ACC112 (cell line): ENCODE measurements around the gene P4HA1.
A peak's percentile ranks its signal among the peaks of the same experiment; 100 is the strongest.

Experiments used
- H2AFZ ChIP-seq: fragments of 200-600 bp; sonication (generic); one replicate; pipeline ENCODE4 v1.6.0; 2017; ENCODE audit warnings: antibody characterized with exemption, low read length; ENCODE audit not compliant: unreplicated experiment
- H3K27ac ChIP-seq: fragments of 200-600 bp; sonication (generic); 2 replicates; pipeline ENCODE4 v1.5.1; 2014; ENCODE audit warnings: low read depth, mild to moderate bottlenecking, antibody characterized with exemption, low read length, moderate library complexity
- H3K27me3 ChIP-seq: fragments of 200-600 bp; sonication (generic); 2 replicates; pipeline ENCODE4 v1.6.1; 2014; ENCODE audit warnings: mild to moderate bottlenecking, antibody characterized with exemption, low read length, moderate library complexity, mixed read lengths; ENCODE audit not compliant: insufficient read depth
- H3K36me3 ChIP-seq: fragments of 200-600 bp; sonication (generic); 2 replicates; pipeline ENCODE4 v1.6.1; 2016; ENCODE audit warnings: mild to moderate bottlenecking, antibody characterized with exemption, low read length, moderate library complexity, mixed read lengths; ENCODE audit not compliant: insufficient read depth
- H3K4me1 ChIP-seq: fragments of 200-600 bp; sonication (generic); one replicate; pipeline ENCODE4 v1.6.1; 2016; ENCODE audit warnings: low read length, mixed read lengths; ENCODE audit not compliant: insufficient read depth, unreplicated experiment, control insufficient read depth
- H3K4me3 ChIP-seq: fragments of 200-600 bp; sonication (generic); 2 replicates; pipeline ENCODE4 v1.5.1; 2014; ENCODE audit warnings: mild to moderate bottlenecking, low read depth, low read length
- H3K79me2 ChIP-seq: fragments of 200-600 bp; sonication (generic); one replicate; pipeline ENCODE4 v1.6.0; 2016; ENCODE audit warnings: low read length; ENCODE audit not compliant: control insufficient read depth, unreplicated experiment, insufficient read depth

Gene P4HA1

DNA sequence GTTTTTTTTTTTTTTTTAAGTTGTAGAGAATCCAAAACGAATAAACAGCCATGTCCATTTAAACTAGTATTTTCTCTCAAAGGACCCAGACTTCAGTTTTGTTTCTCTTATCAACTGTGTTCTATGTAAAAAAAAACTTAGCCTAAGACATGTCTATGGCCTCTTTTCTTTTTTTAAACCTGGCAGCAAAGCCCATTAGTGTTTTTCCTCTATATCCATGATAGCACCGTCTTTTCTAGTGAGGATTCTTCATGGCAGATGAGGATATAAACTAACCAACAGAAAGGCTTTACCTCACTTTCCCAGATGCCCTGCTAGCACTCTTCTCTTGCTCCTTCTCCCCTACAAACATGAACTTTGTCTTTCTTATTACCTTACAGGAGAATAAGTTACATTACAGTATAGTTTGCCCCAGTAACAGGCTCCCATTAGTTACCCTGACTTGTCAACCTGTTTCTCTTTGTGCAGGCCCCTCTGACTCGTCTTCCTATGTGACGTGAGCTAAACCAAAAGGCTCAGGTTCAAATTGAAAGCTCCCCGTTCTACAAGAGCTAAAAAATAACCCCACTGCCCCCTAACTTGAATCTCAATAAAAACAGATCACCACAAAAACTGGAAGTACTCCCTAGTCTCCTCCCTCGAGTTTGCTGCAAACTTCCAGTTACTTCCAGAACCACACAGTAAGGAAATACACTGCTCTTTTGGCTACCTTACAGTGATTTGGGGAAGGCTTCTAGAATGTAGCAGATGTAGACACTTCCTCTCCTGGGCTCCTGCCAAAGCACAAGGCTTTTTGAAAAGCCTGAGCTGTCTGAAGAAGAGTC is 20.1 kb downstream of the P4HA1 start:
- peaks cover 65% of the 10 kb centered on the region for H3K79me2 ChIP-seq
- peaks cover 18% of the 10 kb centered on the region for H3K36me3 ChIP-seq
- H3K4me1 ChIP-seq = peaks cover 13% of the 10 kb centered on the region
- no peak overlapping the region for H2AFZ ChIP-seq
- H3K27ac ChIP-seq = peak overlapping the region; percentile 50
- peak overlapping the region; percentile 34 for H3K4me3 ChIP-seq
- H3K27me3 ChIP-seq = no peaks in the 10 kb centered on the region

- H3K4me1 ChIP-seq = peaks cover 13% of the 10 kb centered on the region
- H3K36me3 ChIP-seq = peaks cover 25% of the 10 kb centered on the region
- H3K79me2 ChIP-seq = peaks cover 58% of the 10 kb centered on the region
- H2AFZ ChIP-seq = no peak overlapping the region
- no peaks in the 10 kb centered on the region for H3K27me3 ChIP-seq
- no peak overlapping the region for H3K27ac ChIP-seq
- no peak overlapping the region for H3K4me3 ChIP-seq
These were observed 20.8 kb downstream of the P4HA1 start for GRCh38 chr10:73075829-73076228.

- H3K79me2 ChIP-seq = peaks cover 41% of the 10 kb centered on the region
- no peak overlapping the region for H3K27ac ChIP-seq
- peaks cover 28% of the 10 kb centered on the region for H3K36me3 ChIP-seq
- no peak overlapping the region for H2AFZ ChIP-seq
- H3K4me1 ChIP-seq = peaks cover 13% of the 10 kb centered on the region
- no peaks in the 10 kb centered on the region for H3K27me3 ChIP-seq
- H3K4me3 ChIP-seq = no peak overlapping the region
These were observed 23.0 kb downstream of the P4HA1 start for GRCh38 chr10:73073627-73074026.

DNA sequence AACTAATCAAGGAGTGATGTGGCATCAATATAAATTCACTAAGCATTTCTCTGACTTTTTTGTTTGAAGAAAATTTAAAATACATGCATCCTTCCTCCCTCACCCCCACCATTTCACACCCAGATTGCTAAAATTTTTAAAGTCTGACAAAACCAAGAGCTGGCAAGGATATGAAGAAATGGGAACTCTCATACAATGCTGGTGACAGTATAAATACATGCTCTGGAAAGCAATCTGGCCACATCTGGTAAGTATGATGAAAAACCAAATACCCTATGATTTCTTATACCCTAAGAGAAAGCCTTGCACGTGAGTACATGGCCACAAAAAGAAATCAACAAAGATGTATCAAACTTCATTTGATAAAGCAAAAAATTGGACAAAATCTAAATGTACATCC is 31.2 kb downstream of the P4HA1 start:
- Histone ChIP-seq H3K27me3 (no peaks in the 10 kb centered on the region), H3K36me3 (peaks cover 35% of the 10 kb centered on the region), H2AFZ (no peak overlapping the region), H3K79me2 (peaks cover 2% of the 10 kb centered on the region), H3K4me1 (no peaks in the 10 kb centered on the region), H3K27ac (no peak overlapping the region), H3K4me3 (no peak overlapping the region)

- no peaks in the 10 kb centered on the region for H3K27me3 ChIP-seq
- H3K4me1 ChIP-seq = no peaks in the 10 kb centered on the region
- no peaks in the 10 kb centered on the region for H3K79me2 ChIP-seq
- peaks cover 26% of the 10 kb centered on the region for H3K36me3 ChIP-seq
- H3K27ac ChIP-seq = no peak overlapping the region
- no peak overlapping the region for H2AFZ ChIP-seq
- H3K4me3 ChIP-seq = no peak overlapping the region
These were observed 34.9 kb downstream of the P4HA1 start for GRCh38 chr10:73061743-73062142.

DNA sequence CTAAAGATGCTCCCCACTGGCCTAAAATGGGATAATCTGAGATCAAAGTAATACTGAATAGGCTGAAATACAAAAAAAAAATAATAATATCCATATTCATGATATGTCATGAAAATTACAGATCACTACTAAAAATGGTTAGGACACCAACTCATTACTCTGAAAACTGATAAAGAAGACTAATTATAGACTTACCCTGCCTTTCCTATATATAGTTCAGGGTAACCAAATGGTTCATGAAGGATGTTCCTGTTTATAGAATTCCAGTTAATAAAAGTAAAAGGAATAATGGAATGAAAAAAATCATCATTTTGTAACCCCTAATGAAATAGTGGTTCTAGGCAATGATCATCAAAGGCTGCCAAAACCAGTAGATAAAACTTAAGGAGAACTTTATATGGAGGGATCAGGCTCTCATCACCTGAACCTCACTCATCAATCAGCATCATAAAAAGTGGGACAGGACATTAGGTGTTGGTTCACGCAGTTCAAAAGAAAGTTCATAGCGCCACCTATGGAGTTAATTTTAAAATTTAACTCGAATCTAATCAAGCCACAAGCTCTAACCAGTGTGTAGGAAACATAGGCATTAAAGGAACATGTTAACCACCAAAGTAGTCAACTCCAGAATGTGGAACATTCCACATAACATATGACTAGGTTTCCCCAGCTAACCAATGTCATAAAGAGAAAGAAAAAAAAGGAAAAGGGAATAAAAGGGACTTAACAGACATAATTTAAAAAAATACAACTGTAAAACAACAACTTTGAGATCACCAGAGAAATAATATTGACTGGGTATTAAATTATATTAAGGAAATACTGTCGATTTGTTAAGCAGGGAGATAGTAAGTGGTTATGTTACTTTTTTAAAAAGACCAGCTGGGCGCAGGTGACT is 35.7 kb downstream of the P4HA1 start:
- H3K27ac ChIP-seq = no peak overlapping the region
- H3K4me3 ChIP-seq = no peak overlapping the region
- H3K36me3 ChIP-seq = peaks cover 25% of the 10 kb centered on the region
- no peak overlapping the region for H2AFZ ChIP-seq
- H3K4me1 ChIP-seq = no peaks in the 10 kb centered on the region
- no peaks in the 10 kb centered on the region for H3K79me2 ChIP-seq
- H3K27me3 ChIP-seq = no peaks in the 10 kb centered on the region

- Histone ChIP-seq H3K36me3 (peaks cover 22% of the 10 kb centered on the region), H2AFZ (no peak overlapping the region)
These were observed 36.5 kb downstream of the P4HA1 start for GRCh38 chr10:73060173-73060572.

DNA sequence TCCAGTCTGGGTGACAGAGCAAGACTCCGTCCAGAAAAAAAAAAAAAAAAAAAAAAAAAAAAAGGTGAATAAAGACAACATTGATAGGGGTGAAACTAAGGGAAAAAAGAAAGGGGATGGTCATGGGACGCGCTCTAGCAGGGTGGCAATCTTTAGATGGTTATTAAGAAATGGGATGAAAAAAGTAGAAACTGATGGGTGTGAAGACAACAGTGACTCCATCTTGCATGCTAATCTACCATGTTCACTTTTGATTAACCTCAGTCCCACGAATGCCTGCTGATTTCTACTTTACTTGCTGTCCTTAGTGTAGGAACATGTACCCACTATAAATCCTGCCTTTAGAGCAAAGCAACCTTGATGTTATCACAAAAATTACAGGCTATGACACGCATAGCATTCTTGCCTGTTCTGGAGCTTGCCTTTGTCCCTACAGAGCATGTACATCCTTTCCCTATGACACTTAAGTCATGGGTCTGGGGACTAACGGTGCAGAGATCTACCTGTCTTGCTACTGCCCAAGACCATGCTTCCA is 38.5 kb downstream of the P4HA1 start:
- H3K4me1 ChIP-seq = no peaks in the 10 kb centered on the region
- H3K27me3 ChIP-seq = no peaks in the 10 kb centered on the region
- H3K79me2 ChIP-seq = no peaks in the 10 kb centered on the region
- H2AFZ ChIP-seq = no peak overlapping the region
- no peak overlapping the region for H3K27ac ChIP-seq
- H3K4me3 ChIP-seq = no peak overlapping the region
- H3K36me3 ChIP-seq = peaks cover 20% of the 10 kb centered on the region

More at GRCh38 chr10:73060173-73060572, 36.5 kb downstream of the P4HA1 start:
- Histone ChIP-seq H3K4me3 (no peak overlapping the region), H3K79me2 (no peaks in the 10 kb centered on the region), H3K4me1 (no peaks in the 10 kb centered on the region), H3K27ac (no peak overlapping the region), H3K27me3 (no peaks in the 10 kb centered on the region)

DNA sequence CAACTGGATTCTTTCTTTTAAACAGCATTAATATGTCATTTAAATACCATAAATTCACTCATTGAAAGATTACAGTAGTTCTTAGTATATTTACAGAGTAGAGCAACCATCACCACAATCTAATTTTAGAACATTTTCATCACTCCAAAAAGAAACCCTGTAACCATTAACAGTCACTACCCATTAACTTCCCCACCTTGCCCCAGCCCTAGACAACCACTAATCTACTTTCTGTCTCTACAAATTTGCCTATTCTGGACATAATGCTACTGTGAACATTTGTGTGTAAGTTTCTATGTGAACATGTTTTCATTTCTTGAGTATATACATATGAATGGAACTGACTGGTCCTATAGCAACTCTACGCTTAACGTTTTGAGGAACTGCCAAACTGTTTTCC is 42.4 kb downstream of the P4HA1 start:
- Histone ChIP-seq H3K27ac (no peak overlapping the region), H3K79me2 (no peaks in the 10 kb centered on the region), H3K4me3 (no peak overlapping the region), H3K27me3 (no peaks in the 10 kb centered on the region), H3K36me3 (peaks cover 27% of the 10 kb centered on the region), H3K4me1 (no peaks in the 10 kb centered on the region), H2AFZ (no peak overlapping the region)

- H2AFZ ChIP-seq = no peak overlapping the region
- H3K79me2 ChIP-seq = no peaks in the 10 kb centered on the region
- H3K36me3 ChIP-seq = peaks cover 29% of the 10 kb centered on the region
- no peak overlapping the region for H3K4me3 ChIP-seq
- H3K27me3 ChIP-seq = no peaks in the 10 kb centered on the region
- H3K4me1 ChIP-seq = no peaks in the 10 kb centered on the region
- no peak overlapping the region for H3K27ac ChIP-seq
These were observed 43.4 kb downstream of the P4HA1 start for GRCh38 chr10:73053275-73053674.
